K562 (cell line): ENCODE results near the gene ITPA. TPM values are rescaled to one million over a fixed set of nuclear protein-coding genes. Genes with fewer than 3 reads are reported as not detected.

Experiments
- E2F3 ChIP-seq: fragments of 250-450 bp; sonication (Bioruptor Pico); IDR thresholded peaks from 2 replicates; pipeline ENCODE4 v1.4.0; 2020; ENCODE audit warnings: mild to moderate bottlenecking
- HIVEP1 ChIP-seq: fragments of 250-450 bp; sonication (Bioruptor Pico); IDR thresholded peaks from 2 replicates; pipeline ENCODE4 v1.4.0; 2020; ENCODE audit warnings: mild to moderate bottlenecking
- MAFF ChIP-seq: IDR thresholded peaks from 2 replicates; pipeline ENCODE4 v1.6.1; 2012; ENCODE audit warnings: low read length, improper control_type of control experiment
- NFRKB ChIP-seq: fragments of 450-650 bp; IDR thresholded peaks from 2 replicates; pipeline ENCODE4 v1.6.1; 2016; ENCODE audit warnings: low read depth
- RBM15 ChIP-seq: fragments of 200-400 bp; formaldehyde crosslinking; IDR thresholded peaks from 2 replicates; pipeline ENCODE4 v1.6.1; 2018; ENCODE audit warnings: mild to moderate bottlenecking, low read length, moderate library complexity; ENCODE audit not compliant: insufficient read depth
- RBM17 ChIP-seq: fragments of 200-400 bp; formaldehyde crosslinking; IDR thresholded peaks from 2 replicates; pipeline ENCODE4 v1.6.1; 2017; ENCODE audit warnings: low read depth, mild to moderate bottlenecking, low read length, borderline replicate concordance
- RCOR1 ChIP-seq, 2 experiments: IDR thresholded peaks; 2 replicates each; pipeline ENCODE4 v1.6.1; 2012; ENCODE audit warnings: low read depth in 2 of 2, low read length in 2 of 2, borderline replicate concordance in 1 of 2, improper control_type of control experiment in 1 of 2
- SAFB2 ChIP-seq: fragments of 200-400 bp; formaldehyde crosslinking; IDR thresholded peaks from 2 replicates; pipeline ENCODE4 v1.6.1; 2018; ENCODE audit warnings: borderline replicate concordance, low read length, low read depth, moderate library complexity; ENCODE audit not compliant: severe bottlenecking
- SNIP1 ChIP-seq: fragments of 450-650 bp; IDR thresholded peaks from 2 replicates; pipeline ENCODE4 v1.7.1; 2017; ENCODE audit warnings: low read depth, mild to moderate bottlenecking
- ZBTB8A ChIP-seq: fragments of 450-650 bp; IDR thresholded peaks from 2 replicates; pipeline ENCODE4 v1.6.1; 2018; ENCODE audit warnings: mild to moderate bottlenecking, moderate library complexity; ENCODE audit not compliant: partially characterized antibody
- ZFPM2 ChIP-seq: fragments of 250-450 bp; sonication (Bioruptor Pico); IDR thresholded peaks from 2 replicates; pipeline ENCODE4 v1.5.1; 2022; ENCODE audit warnings: mild to moderate bottlenecking
- polyA plus RNA-seq, 8 experiments: library from polyadenylated mRNA; depleted of rRNA in 4 of 8; stranded (reverse) in 5 of 8; unstranded in 3 of 8; fragments of >200 nt; fragmentation: Nextera tagmentation in 2 of 8; fragmentation: Illumina TruSeq in 1 of 8; extraction: Ambion mirVana in 2 of 8; extraction: Trizol in 1 of 8; gene quantifications; 2 replicates each; pipeline versions ENCODE4 v1.2.1 to v1.2.3, GENCODE V29; 2011 to 2014; ENCODE audit warnings: inconsistent platforms in 1 of 8, missing spikeins in 1 of 8
- total RNA-seq, 7 experiments: library from RNA; depleted of rRNA in 6 of 7; stranded (reverse); fragments of >200 nt in 6 of 7; fragmentation: Illumina TruSeq in 2 of 7; extraction: Trizol in 2 of 7; gene quantifications; 2 replicates each; pipeline versions ENCODE4 v1.2.1 to v1.2.3, GENCODE V29; 2011 to 2021; ENCODE audit warnings: low replicate concordance in 1 of 7
- TF ChIP-seq, protein P1 (sequence below), 3 experiments: fragments of 200-800 bp in 1 of 3; fragments of 250-450 bp in 1 of 3; fragments of 450-650 bp in 1 of 3; sonication (Bioruptor Pico) in 1 of 3; sonication (Bioruptor generic) in 1 of 3; formaldehyde crosslinking in 1 of 3; IDR thresholded peaks; 2 replicates each; pipeline versions ENCODE4 v1.6.1 to v1.8.0; 2016 to 2022; ENCODE audit warnings: mild to moderate bottlenecking in 2 of 3, missing genetic modification characterization in 2 of 3, missing compliant biosample characterization in 1 of 3, moderate library complexity in 1 of 3
- TF ChIP-seq, protein P2 (sequence below): fragments of 250-450 bp; sonication (Bioruptor Pico); IDR thresholded peaks from 2 replicates; pipeline ENCODE4 v1.5.1; 2021; ENCODE audit warnings: mild to moderate bottlenecking
- TF ChIP-seq, protein P3 (sequence below), 2 experiments: fragments of 450-650 bp; formaldehyde crosslinking in 1 of 2; IDR thresholded peaks; 2 replicates each; pipeline versions ENCODE4 v1.4.0 to v1.6.1; 2014 to 2020; ENCODE audit warnings: mild to moderate bottlenecking in 2 of 2, borderline replicate concordance in 1 of 2, low read depth in 1 of 2

ITPA gene
- total and polyA plus RNA-seq, 9 of the 15 experiments (the other 6 are each of a cell fraction or from before 2014, with no cell fraction given): 5.0 to 79.7 (median 36.7) TPM

DNA sequence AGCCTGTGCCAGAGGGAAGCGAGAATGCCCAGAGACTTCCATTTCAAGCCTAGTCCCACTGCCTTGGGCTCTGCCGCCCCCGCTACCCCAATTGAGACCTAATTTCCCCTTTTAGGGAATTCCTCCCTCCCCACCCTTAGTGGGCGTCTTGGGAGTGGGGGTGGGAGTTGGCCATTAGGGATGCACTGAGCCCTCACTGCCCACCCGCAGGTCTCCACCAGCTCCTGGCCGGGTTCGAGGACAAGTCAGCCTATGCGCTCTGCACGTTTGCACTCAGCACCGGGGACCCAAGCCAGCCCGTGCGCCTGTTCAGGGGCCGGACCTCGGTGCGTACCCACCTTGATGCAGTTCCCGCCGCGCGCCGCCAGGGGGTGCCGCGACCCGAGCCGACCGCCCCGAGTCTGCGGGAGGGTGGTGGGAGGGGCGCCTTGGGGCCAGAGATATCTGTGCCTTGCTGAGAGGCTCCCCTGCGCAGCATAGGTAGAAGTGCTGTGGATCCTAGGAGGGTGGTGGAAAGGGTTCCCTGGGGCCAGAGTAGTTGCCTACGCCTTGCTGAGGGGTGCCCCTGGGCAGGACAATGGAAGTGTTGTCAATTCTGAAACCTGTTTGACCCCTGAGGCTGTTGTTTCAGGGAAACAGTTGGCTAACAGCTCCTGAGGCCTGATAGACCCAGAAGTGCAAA, 9.2 kb downstream of the ITPA start (continued):
- TF ChIP-seq, protein P1, sequence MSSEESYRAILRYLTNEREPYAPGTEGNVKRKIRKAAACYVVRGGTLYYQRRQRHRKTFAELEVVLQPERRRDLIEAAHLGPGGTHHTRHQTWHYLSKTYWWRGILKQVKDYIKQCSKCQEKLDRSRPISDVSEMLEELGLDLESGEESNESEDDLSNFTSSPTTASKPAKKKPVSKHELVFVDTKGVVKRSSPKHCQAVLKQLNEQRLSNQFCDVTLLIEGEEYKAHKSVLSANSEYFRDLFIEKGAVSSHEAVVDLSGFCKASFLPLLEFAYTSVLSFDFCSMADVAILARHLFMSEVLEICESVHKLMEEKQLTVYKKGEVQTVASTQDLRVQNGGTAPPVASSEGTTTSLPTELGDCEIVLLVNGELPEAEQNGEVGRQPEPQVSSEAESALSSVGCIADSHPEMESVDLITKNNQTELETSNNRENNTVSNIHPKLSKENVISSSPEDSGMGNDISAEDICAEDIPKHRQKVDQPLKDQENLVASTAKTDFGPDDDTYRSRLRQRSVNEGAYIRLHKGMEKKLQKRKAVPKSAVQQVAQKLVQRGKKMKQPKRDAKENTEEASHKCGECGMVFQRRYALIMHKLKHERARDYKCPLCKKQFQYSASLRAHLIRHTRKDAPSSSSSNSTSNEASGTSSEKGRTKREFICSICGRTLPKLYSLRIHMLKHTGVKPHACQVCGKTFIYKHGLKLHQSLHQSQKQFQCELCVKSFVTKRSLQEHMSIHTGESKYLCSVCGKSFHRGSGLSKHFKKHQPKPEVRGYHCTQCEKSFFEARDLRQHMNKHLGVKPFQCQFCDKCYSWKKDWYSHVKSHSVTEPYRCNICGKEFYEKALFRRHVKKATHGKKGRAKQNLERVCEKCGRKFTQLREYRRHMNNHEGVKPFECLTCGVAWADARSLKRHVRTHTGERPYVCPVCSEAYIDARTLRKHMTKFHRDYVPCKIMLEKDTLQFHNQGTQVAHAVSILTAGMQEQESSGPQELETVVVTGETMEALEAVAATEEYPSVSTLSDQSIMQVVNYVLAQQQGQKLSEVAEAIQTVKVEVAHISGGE (CRISPR knock-in tag; IDR thresholded peaks at IDR 0.05): no peak
- TF ChIP-seq RBM17 (no peak), ZFPM2 (CRISPR knock-in tag) (no peak), E2F3 (CRISPR knock-in tag) (no peak), RBM15 (no peak), HIVEP1 (CRISPR knock-in tag) (no peak), NFRKB (no peak), SNIP1 (no peak), RCOR1 (IDR thresholded peaks at IDR 0.05; ENCODE audit: borderline replicate concordance in 1 of 2, low read depth in 2 of 2, low read length in 2 of 2) (no peak), SAFB2 (no peak), ZBTB8A (no peak), MAFF (no peak)
- TF ChIP-seq, protein P2, sequence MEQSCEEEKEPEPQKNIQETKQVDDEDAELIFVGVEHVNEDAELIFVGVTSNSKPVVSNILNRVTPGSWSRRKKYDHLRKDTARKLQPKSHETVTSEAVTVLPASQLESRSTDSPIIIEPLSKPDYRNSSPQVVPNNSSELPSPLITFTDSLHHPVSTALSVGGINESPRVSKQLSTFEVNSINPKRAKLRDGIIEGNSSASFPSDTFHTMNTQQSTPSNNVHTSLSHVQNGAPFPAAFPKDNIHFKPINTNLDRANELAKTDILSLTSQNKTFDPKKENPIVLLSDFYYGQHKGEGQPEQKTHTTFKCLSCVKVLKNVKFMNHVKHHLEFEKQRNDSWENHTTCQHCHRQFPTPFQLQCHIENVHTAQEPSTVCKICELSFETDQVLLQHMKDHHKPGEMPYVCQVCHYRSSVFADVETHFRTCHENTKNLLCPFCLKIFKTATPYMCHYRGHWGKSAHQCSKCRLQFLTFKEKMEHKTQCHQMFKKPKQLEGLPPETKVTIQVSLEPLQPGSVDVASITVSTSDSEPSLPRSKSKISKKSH (CRISPR knock-in tag): no peak
- TF ChIP-seq, protein P3, sequence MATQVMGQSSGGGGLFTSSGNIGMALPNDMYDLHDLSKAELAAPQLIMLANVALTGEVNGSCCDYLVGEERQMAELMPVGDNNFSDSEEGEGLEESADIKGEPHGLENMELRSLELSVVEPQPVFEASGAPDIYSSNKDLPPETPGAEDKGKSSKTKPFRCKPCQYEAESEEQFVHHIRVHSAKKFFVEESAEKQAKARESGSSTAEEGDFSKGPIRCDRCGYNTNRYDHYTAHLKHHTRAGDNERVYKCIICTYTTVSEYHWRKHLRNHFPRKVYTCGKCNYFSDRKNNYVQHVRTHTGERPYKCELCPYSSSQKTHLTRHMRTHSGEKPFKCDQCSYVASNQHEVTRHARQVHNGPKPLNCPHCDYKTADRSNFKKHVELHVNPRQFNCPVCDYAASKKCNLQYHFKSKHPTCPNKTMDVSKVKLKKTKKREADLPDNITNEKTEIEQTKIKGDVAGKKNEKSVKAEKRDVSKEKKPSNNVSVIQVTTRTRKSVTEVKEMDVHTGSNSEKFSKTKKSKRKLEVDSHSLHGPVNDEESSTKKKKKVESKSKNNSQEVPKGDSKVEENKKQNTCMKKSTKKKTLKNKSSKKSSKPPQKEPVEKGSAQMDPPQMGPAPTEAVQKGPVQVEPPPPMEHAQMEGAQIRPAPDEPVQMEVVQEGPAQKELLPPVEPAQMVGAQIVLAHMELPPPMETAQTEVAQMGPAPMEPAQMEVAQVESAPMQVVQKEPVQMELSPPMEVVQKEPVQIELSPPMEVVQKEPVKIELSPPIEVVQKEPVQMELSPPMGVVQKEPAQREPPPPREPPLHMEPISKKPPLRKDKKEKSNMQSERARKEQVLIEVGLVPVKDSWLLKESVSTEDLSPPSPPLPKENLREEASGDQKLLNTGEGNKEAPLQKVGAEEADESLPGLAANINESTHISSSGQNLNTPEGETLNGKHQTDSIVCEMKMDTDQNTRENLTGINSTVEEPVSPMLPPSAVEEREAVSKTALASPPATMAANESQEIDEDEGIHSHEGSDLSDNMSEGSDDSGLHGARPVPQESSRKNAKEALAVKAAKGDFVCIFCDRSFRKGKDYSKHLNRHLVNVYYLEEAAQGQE (IDR thresholded peaks at IDR 0.05; ENCODE audit: borderline replicate concordance): peak; percentile 63; the same call in 1 of the 2 replicates
- TF ChIP-seq, protein P3 (CRISPR knock-in tag; IDR thresholded peaks at IDR 0.05; ENCODE audit: low read depth): no peak
